Measurements from ENCODE around the gene SAMSN1. TPM values are rescaled to one million over a fixed set of nuclear protein-coding genes. Genes with fewer than 3 reads are reported as not detected.

SAMSN1 gene
- total and polyA plus RNA-seq, 8 donors: 1.6 to 21.6 (median 11.1) TPM; not detected in 1

- Histone ChIP-seq H3K27ac (no peak overlapping the region), H3K9me3 (no peaks in the 10 kb centered on the region), H3K4me1 (peaks cover 0 to 14% (median 5%) of the 10 kb centered on the region in 4 donors), H3K4me3 (no peak overlapping the region), H3K27me3 (no peaks in the 10 kb centered on the region), H3K36me3 (no peaks in the 10 kb centered on the region)
- no peak for TF ChIP-seq EP300 (IDR thresholded peaks at IDR 0.05)
- TF ChIP-seq, protein P1, sequence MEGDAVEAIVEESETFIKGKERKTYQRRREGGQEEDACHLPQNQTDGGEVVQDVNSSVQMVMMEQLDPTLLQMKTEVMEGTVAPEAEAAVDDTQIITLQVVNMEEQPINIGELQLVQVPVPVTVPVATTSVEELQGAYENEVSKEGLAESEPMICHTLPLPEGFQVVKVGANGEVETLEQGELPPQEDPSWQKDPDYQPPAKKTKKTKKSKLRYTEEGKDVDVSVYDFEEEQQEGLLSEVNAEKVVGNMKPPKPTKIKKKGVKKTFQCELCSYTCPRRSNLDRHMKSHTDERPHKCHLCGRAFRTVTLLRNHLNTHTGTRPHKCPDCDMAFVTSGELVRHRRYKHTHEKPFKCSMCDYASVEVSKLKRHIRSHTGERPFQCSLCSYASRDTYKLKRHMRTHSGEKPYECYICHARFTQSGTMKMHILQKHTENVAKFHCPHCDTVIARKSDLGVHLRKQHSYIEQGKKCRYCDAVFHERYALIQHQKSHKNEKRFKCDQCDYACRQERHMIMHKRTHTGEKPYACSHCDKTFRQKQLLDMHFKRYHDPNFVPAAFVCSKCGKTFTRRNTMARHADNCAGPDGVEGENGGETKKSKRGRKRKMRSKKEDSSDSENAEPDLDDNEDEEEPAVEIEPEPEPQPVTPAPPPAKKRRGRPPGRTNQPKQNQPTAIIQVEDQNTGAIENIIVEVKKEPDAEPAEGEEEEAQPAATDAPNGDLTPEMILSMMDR (IDR thresholded peaks at IDR 0.05): no peak
- no peak for TF ChIP-seq POLR2AphosphoS5 (IDR thresholded peaks at IDR 0.05)
- TF ChIP-seq POLR2A (IDR thresholded peaks at IDR 0.05): no peak
- no peak for DNase-seq
- intact Hi-C loops (cut with DNase I; ENCODE audit: low total_unique reads): no loop called here
Measured at GRCh38 chr21:14587266-14587665, 41.2 kb upstream of the SAMSN1 start.

DNA sequence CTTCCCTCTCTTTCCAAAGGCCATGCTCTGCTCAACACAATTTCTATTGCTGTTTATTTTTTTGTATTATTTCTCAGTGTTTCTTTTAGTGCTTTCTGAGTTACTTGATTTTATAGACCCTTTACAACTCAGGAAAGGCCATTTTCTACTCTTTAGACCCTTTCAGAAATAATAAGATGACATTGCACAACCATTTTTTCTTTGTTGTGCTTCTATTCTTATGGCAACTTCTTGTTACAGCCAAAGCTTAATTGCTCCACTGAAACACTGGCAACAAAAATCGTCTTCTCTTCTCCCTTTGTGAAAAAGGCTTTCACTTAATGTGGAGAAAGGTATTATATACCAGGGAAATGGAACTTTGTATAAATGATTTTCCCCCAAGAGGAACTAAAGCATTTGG lies 39.0 kb upstream of the SAMSN1 start:
- TF ChIP-seq, protein P1 (IDR thresholded peaks at IDR 0.05): no peak
- TF ChIP-seq POLR2AphosphoS5 (IDR thresholded peaks at IDR 0.05) (no peak), EP300 (IDR thresholded peaks at IDR 0.05) (no peak), POLR2A (IDR thresholded peaks at IDR 0.05) (no peak)
- intact Hi-C loops (cut with DNase I; ENCODE audit: low total_unique reads): no loop called here

GRCh38 chr21:14584357-14585095 lies 38.4 kb upstream of the SAMSN1 start:
- Histone ChIP-seq H3K27ac (no peak overlapping the region), H3K4me3 (no peak overlapping the region), H3K9me3 (no peaks in the 10 kb centered on the region), H3K4me1 (no peaks in the 10 kb centered on the region), H3K36me3 (no peaks in the 10 kb centered on the region), H3K27me3 (no peaks in the 10 kb centered on the region)
- WGBS, 5 donors: 50 to 62% (median 60%) methylated on average over 2 of the region's 2 CpGs
- DNase-seq: no peak
- intact Hi-C loops (cut with DNase I; ENCODE audit: low total_unique reads): no loop called here
- TF ChIP-seq POLR2AphosphoS5 (IDR thresholded peaks at IDR 0.05) (no peak), POLR2A (IDR thresholded peaks at IDR 0.05) (no peak), EP300 (IDR thresholded peaks at IDR 0.05) (no peak)
- TF ChIP-seq, protein P1 (IDR thresholded peaks at IDR 0.05): no peak

More for the DNA sequence above, 39.0 kb upstream of the SAMSN1 start:
- no peaks in the 10 kb centered on the region for H3K4me1 ChIP-seq
- no peak overlapping the region for H3K4me3 ChIP-seq
- no peak overlapping the region for H3K27ac ChIP-seq
- H3K36me3 ChIP-seq: no peaks in the 10 kb centered on the region
- 32 to 61% (median 48%) methylated on average over 1 of the region's 1 CpG for WGBS, 5 donors
- no peaks in the 10 kb centered on the region for H3K27me3 ChIP-seq
- no peaks in the 10 kb centered on the region for H3K9me3 ChIP-seq
- DNase-seq: no peak

DNA sequence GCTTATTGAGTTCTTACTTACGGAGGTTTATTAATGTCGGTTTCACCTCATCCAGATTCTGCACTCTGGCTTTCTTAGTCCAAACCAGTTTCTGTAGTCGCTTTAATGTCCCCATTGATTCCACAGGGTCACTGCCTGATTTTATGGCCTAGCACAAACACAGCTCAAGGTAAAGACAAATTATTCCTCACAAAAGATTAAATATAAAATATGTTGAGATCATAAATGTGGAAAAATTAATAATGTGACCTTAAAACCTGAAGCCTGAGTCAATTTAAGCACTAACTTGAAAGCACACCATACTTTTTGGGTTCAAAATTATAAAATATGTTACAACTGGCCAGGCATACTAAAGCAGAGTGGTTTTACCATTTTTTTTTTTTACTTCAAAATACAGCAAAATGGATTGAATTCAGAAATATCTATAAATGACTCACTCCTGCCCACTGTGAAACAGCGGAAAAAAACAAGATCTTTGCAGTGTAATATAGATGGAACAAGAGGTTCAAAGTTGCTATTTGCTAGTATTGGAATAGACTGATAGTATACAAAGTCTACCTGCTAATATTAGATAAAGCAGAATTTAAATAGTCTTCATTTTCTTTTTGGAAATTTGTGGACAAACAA lies 37.6 kb upstream of the SAMSN1 start:
- 91 to 94% (median 92%) methylated on average over 4 of the region's 4 CpGs for WGBS, 5 donors
- H3K4me1 ChIP-seq: no peaks in the 10 kb centered on the region

More for the DNA sequence above, 37.6 kb upstream of the SAMSN1 start:
- Histone ChIP-seq H3K9me3 (no peaks in the 10 kb centered on the region), H3K27me3 (no peaks in the 10 kb centered on the region), H3K36me3 (no peaks in the 10 kb centered on the region), H3K27ac (no peak overlapping the region), H3K4me3 (no peak overlapping the region)
- intact Hi-C loops (cut with DNase I; ENCODE audit: low total_unique reads): no loop called here
- TF ChIP-seq EP300 (IDR thresholded peaks at IDR 0.05) (no peak), POLR2AphosphoS5 (IDR thresholded peaks at IDR 0.05) (no peak), POLR2A (IDR thresholded peaks at IDR 0.05) (no peak)
- TF ChIP-seq, protein P1 (IDR thresholded peaks at IDR 0.05): no peak
- DNase-seq: no peak

Measured in stomach (tissue), 9 donors.